ENCODE measurements around the gene CD180. TPM values are rescaled to one million over a fixed set of nuclear protein-coding genes. Genes with fewer than 3 reads are reported as not detected.
"Not testable (repeated sequence)": the region's sequence is repeated elsewhere in the genome, so short reads cannot be mapped to it uniquely, and the experiment has no call there.

CD180 gene
- total and polyA plus RNA-seq, 2 experiments from 2014 or later = 0.07 TPM; not detected in 1

GRCh38 chr5:67178085-67178484, 18.5 kb downstream of the CD180 start:
- Histone ChIP-seq H3K27me3 (no peaks in the 10 kb centered on the region), H3K9me3 (ENCODE audit: low read depth) (no peaks in the 10 kb centered on the region), H3K36me3 (replicated peaks; ENCODE audit: insufficient read depth, low read depth) (no peaks in the 10 kb centered on the region), H3K27ac (no peak overlapping the region), H3K4me2 (no peak overlapping the region), H3K4me3 (no peak overlapping the region), H3K79me2 (no peaks in the 10 kb centered on the region), H3K9me2 (replicated peaks; ENCODE audit: insufficient read depth) (no peaks in the 10 kb centered on the region), H4K20me1 (ENCODE audit: insufficient read depth, poor library complexity, severe bottlenecking) (no peaks in the 10 kb centered on the region), H2AFZ (no peak overlapping the region), H3K4me1 (ENCODE audit: insufficient read depth) (peaks cover 8% of the 10 kb centered on the region)
- no peak for DNase-seq (ENCODE audit: low spot score)
- TF ChIP-seq EZH2phosphoT487 (IDR thresholded peaks at IDR 0.05; ENCODE audit: low read depth, severe bottlenecking, unreplicated experiment) (no peak), CTCF (IDR thresholded peaks at IDR 0.05; ENCODE audit: poor library complexity) (no peak), EZH2 (IDR thresholded peaks at IDR 0.05; ENCODE audit: borderline replicate concordance) (no peak)
- WGBS (ENCODE audit: low lambda C conversion rate, missing lambda C conversion rate) = 80% methylated on average over 1 of the region's 1 CpG

DNA sequence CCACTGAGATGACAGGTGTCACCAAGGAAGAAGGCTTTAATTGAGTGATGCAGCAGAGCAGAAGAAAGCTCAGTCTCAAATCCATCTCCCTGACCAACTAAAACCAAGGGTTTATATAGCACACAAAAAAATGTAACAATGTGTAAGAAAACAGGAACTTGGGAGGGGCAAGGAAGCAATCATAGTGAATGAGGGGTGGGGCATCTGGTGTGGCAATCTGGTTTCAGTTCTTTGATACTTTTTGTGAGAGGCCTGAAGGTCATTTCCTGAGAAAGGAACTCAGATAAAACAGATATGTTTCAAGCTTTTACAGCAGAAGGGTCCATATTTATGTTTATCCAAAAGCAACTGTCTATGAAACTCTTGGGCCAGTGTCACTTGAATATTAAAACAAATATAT, 19.7 kb downstream of the CD180 start:
- H3K27me3 ChIP-seq = no peaks in the 10 kb centered on the region
- H3K9me2 ChIP-seq (replicated peaks; ENCODE audit: insufficient read depth) = no peaks in the 10 kb centered on the region
- H3K9me3 ChIP-seq (ENCODE audit: low read depth) = no peaks in the 10 kb centered on the region
- no peaks in the 10 kb centered on the region for H4K20me1 ChIP-seq (ENCODE audit: insufficient read depth, poor library complexity, severe bottlenecking)
- H2AFZ ChIP-seq = no peak overlapping the region
- no peak for DNase-seq (ENCODE audit: low spot score)
- H3K4me3 ChIP-seq = no peak overlapping the region
- no peaks in the 10 kb centered on the region for H3K4me1 ChIP-seq (ENCODE audit: insufficient read depth)
- no peak for TF ChIP-seq EZH2phosphoT487 (IDR thresholded peaks at IDR 0.05; ENCODE audit: low read depth, severe bottlenecking, unreplicated experiment)
- TF ChIP-seq CTCF (IDR thresholded peaks at IDR 0.05; ENCODE audit: poor library complexity) = no peak
- no peak for TF ChIP-seq EZH2 (IDR thresholded peaks at IDR 0.05; ENCODE audit: borderline replicate concordance)
- H3K79me2 ChIP-seq = no peaks in the 10 kb centered on the region
- H3K36me3 ChIP-seq (replicated peaks; ENCODE audit: insufficient read depth, low read depth) = no peaks in the 10 kb centered on the region
- H3K4me2 ChIP-seq = no peak overlapping the region
- no peak overlapping the region for H3K27ac ChIP-seq

DNA sequence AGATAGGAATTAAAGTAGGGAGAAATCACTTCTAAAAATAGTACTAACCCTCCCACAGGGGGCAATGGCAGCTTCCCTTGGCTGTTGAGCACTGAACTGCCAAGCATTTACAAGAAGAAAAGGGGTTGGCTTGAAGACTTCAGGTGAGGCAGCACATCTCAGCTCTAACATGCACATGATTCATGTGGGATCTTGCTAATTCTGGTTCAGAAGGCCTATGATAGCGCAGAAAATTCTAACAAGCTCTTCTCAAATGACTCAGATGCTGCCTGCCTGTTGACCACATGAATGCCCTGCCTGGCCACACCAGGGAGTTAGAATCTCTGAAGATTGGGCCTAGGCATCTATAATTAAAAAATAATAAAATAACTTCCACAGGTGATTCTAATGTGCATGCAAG, 22.6 kb downstream of the CD180 start:
- no peaks in the 10 kb centered on the region for H3K79me2 ChIP-seq
- no peaks in the 10 kb centered on the region for H3K27me3 ChIP-seq
- H3K4me3 ChIP-seq = no peak overlapping the region
- H3K4me2 ChIP-seq = no peak overlapping the region
- H4K20me1 ChIP-seq (ENCODE audit: insufficient read depth, poor library complexity, severe bottlenecking) = no peaks in the 10 kb centered on the region
- DNase-seq (ENCODE audit: low spot score) = no peak
- 100% methylated on average over 1 of the region's 1 CpG for WGBS (ENCODE audit: low lambda C conversion rate, missing lambda C conversion rate)
- H3K36me3 ChIP-seq (replicated peaks; ENCODE audit: insufficient read depth, low read depth) = no peaks in the 10 kb centered on the region
- H3K4me1 ChIP-seq (ENCODE audit: insufficient read depth) = no peaks in the 10 kb centered on the region
- H2AFZ ChIP-seq = no peak overlapping the region
- TF ChIP-seq CTCF (IDR thresholded peaks at IDR 0.05; ENCODE audit: poor library complexity) (no peak), EZH2phosphoT487 (IDR thresholded peaks at IDR 0.05; ENCODE audit: low read depth, severe bottlenecking, unreplicated experiment) (no peak), EZH2 (IDR thresholded peaks at IDR 0.05; ENCODE audit: borderline replicate concordance) (no peak)
- no peak overlapping the region for H3K27ac ChIP-seq
- no peaks in the 10 kb centered on the region for H3K9me3 ChIP-seq (ENCODE audit: low read depth)
- no peaks in the 10 kb centered on the region for H3K9me2 ChIP-seq (replicated peaks; ENCODE audit: insufficient read depth)

DNA sequence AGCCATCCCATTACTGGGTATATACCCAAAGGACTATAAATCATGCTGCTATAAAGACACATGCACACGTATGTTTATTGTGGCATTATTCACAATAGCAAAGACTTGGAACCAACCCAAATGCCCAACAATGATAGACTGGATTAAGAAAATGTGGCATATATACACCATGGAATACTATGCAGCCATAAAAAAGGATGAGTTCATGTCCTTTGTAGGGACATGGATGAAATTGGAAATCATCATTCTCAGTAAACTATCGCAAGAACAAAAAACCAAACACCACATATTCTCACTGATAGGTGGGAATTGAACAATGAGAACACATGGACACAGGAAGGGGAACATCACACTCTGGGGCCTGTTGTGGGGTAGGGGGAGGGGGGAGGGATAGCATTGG, 23.2 kb downstream of the CD180 start:
- 96% methylated on average over 2 of the region's 2 CpGs for WGBS (ENCODE audit: low lambda C conversion rate, missing lambda C conversion rate)
- not testable (repeated sequence) for H3K4me3 ChIP-seq; H3K9me2 ChIP-seq (replicated peaks; ENCODE audit: insufficient read depth); H3K79me2 ChIP-seq; H3K4me2 ChIP-seq; DNase-seq (ENCODE audit: low spot score); H3K4me1 ChIP-seq (ENCODE audit: insufficient read depth); H3K27me3 ChIP-seq; H3K9me3 ChIP-seq (ENCODE audit: low read depth); H2AFZ ChIP-seq; H3K27ac ChIP-seq; H4K20me1 ChIP-seq (ENCODE audit: insufficient read depth, poor library complexity, severe bottlenecking); H3K36me3 ChIP-seq (replicated peaks; ENCODE audit: insufficient read depth, low read depth)
